ENCODE measurements around the gene ZNF524. TPM values are rescaled to one million over a fixed set of nuclear protein-coding genes. Genes with fewer than 3 reads are reported as not detected.
A peak's percentile ranks its signal among the peaks of the same experiment; 100 is the strongest.

The ZNF524 gene
- total and polyA plus RNA-seq, 7 experiments from 2014 or later, result 13.3 to 50.5 (median 29.4) TPM

DNA sequence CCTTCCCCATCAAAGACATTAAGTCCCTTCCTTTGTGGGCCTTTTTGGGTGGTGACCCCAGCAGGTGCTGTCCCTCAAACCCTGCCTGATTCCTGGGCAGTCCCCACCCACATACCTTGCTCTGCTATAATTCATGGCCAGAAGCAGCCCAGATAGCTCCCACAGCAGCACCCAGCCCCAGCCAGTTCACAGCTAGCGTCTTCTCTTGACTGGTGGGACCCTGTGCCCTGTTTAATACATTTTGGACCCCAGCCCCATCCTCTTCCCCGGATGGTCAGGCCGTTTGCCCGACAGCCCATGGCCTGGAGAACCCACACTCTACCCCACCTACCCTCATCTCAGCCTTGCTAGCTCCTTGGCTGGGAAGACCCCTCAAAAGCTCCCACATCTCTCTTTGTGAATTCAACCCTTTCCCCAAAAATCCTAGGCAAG is 50.1 kb downstream of the ZNF524 start:
- H3K4me1 Mint-ChIP-seq, result peaks cover 13 to 46% (median 27%) of the 10 kb centered on the region in 7 donors
- H3K36me3 ChIP-seq (ENCODE audit: control insufficient read depth in 2 of 3, insufficient read depth in 3 of 3, low read length in 3 of 3), result peaks cover 0 to 6% (median 0%) of the 10 kb centered on the region in 3 experiments
- no peak overlapping the region for H3K4me3 ChIP-seq (ENCODE audit: low read length)
- intact Hi-C loops (cut with micrococcal nuclease), result loop anchor here (5.0 to 10.0 kb wide), 4 partner anchors 243 to 1485 kb away; partner anchors contain the start of genes LENG9 (in 1 of the 2), UBE2S (in 1 of the 2) and ZSCAN5A (in 1 of the 2)
- peak overlapping the region in 6 of 9 donors; percentile 34 to 83 (median 58) for H3K27ac Mint-ChIP-seq
- DNase-seq, result no peak
- ChIA-PET CTCF (interaction anchor here (2.7 kb wide), 1 partner anchor 18 kb away, joined by 17 read pairs; no protein-coding TSS in a partner anchor), POLR2A (interaction anchor here (1.0 to 9.2 kb wide), 2 partner anchors 8 to 14 kb away, joined by 3 to 154 read pairs; no protein-coding TSS in a partner anchor)
- H3K9me3 Mint-ChIP-seq, result peaks cover 0 to 10% (median 0%) of the 10 kb centered on the region in 11 donors
- H3K27me3 Mint-ChIP-seq, result peaks cover 0 to 2% (median 0%) of the 10 kb centered on the region in 5 donors
- no peaks in the 10 kb centered on the region for H3K9me3 ChIP-seq (ENCODE audit: control insufficient read depth in 2 of 3, low read length in 3 of 3)
- peak overlapping the region; percentile 10 to 90 (median 61) for H3K4me3 Mint-ChIP-seq
- no peaks in the 10 kb centered on the region for H3K27me3 ChIP-seq (ENCODE audit: control insufficient read depth in 2 of 2, insufficient read depth in 2 of 2, low read length in 2 of 2)
- H3K4me1 ChIP-seq (ENCODE audit: control insufficient read depth in 2 of 2, insufficient read depth in 2 of 2, low read length in 2 of 2), result peaks cover 7 to 15% of the 10 kb centered on the region in 2 donors
- H3K27ac ChIP-seq (ENCODE audit: low read depth, low read length), result no peak overlapping the region
- H3K36me3 Mint-ChIP-seq, result peaks cover 0 to 8% (median 0%) of the 10 kb centered on the region in 5 donors
- no peak for ATAC-seq

DNA sequence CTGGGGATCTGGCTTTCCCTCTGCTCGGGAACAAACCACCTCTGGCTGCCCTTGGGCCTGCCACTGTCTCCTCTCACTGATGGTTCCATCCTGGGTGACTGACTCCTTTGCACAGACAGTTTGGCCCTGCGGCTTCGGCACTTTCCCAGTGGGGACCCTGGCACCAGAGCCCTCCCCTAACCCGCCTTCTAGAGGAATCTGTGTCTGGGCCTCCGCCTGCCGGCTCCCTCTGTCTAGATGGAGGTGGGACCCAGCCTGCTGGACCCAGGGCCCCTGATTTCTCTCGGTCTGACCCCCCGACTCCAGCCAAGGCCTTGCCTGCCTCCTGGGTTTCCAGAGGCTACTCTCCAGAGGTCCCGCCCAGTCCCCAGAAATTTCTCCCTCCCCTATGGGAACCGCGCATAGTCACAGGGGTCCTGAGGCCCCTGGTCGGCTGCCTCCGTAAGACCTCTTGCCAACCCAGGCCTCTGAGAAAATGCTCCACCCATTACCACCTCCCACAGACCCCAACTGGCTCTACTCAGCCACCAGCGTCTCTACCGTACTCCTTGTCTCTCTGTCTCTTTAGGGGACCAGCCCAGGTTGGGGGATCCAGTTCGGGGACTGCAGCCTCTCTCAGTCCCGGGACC is 50.6 kb downstream of the ZNF524 start:
- Histone ChIP-seq H3K36me3 (ENCODE audit: control insufficient read depth in 2 of 3, insufficient read depth in 3 of 3, low read length in 3 of 3) (no peaks in the 10 kb centered on the region), H3K27me3 (ENCODE audit: control insufficient read depth in 2 of 2, insufficient read depth in 2 of 2, low read length in 2 of 2) (no peaks in the 10 kb centered on the region), H3K4me3 (ENCODE audit: low read length) (no peak overlapping the region), H3K27ac (ENCODE audit: low read depth, low read length) (no peak overlapping the region), H3K4me1 (ENCODE audit: control insufficient read depth in 2 of 2, insufficient read depth in 2 of 2, low read length in 2 of 2) (peaks cover 9 to 16% of the 10 kb centered on the region in 2 donors), H3K9me3 (ENCODE audit: control insufficient read depth in 2 of 3, low read length in 3 of 3) (no peaks in the 10 kb centered on the region)
- intact Hi-C loops (cut with micrococcal nuclease), result loop anchor here (5.0 to 10.0 kb wide), 4 partner anchors 243 to 1486 kb away; partner anchors contain the start of genes LENG9 (in 1 of the 2), UBE2S (in 1 of the 2) and ZSCAN5A (in 1 of the 2)
- POLR2A ChIA-PET, result interaction anchor here (1.0 to 9.2 kb wide), 2 partner anchors 8 to 15 kb away, joined by 3 to 154 read pairs; no protein-coding TSS in a partner anchor
- Mint-ChIP-seq H3K9me3 (peaks cover 0 to 10% (median 0%) of the 10 kb centered on the region in 11 donors), H3K4me3 (peak overlapping the region in 9 of 10 donors; percentile 10 to 90 (median 63)), H3K27ac (peak overlapping the region in 6 of 9 donors; percentile 34 to 83 (median 49)), H3K4me1 (peaks cover 13 to 43% (median 23%) of the 10 kb centered on the region in 7 donors), H3K36me3 (peaks cover 0 to 7% (median 0%) of the 10 kb centered on the region in 5 donors), H3K27me3 (peaks cover 0 to 2% (median 0%) of the 10 kb centered on the region in 5 donors)
- ATAC-seq (no peak), DNase-seq (no peak)
- CTCF ChIA-PET, result interaction anchor here (2.7 kb wide), 1 partner anchor 18 kb away, joined by 17 read pairs; no protein-coding TSS in a partner anchor

DNA sequence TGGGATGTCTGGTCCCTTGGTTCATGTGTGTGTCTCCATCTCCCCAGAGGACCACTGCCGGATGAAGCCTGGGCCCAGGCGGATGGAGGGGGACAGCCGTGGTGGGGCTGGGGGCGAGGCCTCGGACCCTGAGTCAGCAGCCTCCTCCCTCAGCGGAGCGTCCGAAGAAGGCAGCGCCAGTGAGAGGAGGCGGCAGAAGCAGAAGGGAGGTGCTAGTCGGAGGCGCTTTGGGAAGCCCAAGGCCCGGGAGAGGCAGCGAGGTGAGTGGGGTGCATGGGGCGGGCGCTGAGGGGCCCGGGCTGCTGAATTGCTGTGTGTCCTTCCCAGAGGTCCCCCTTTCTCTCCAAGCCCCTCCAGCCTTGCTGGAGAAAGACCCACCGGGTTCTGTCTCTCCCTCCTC is 51.1 kb downstream of the ZNF524 start:
- Histone ChIP-seq H3K4me1 (ENCODE audit: control insufficient read depth in 2 of 2, insufficient read depth in 2 of 2, low read length in 2 of 2) (peaks cover 14 to 21% of the 10 kb centered on the region in 2 donors), H3K27me3 (ENCODE audit: control insufficient read depth in 2 of 2, insufficient read depth in 2 of 2, low read length in 2 of 2) (no peaks in the 10 kb centered on the region), H3K27ac (ENCODE audit: low read depth, low read length) (no peak overlapping the region), H3K4me3 (ENCODE audit: low read length) (no peak overlapping the region), H3K9me3 (ENCODE audit: control insufficient read depth in 2 of 3, low read length in 3 of 3) (no peaks in the 10 kb centered on the region), H3K36me3 (ENCODE audit: control insufficient read depth in 2 of 3, insufficient read depth in 3 of 3, low read length in 3 of 3) (no peaks in the 10 kb centered on the region)
- intact Hi-C loops (cut with micrococcal nuclease), result loop anchor here (5.0 to 10.0 kb wide), 4 partner anchors 244 to 1486 kb away; partner anchors contain the start of genes LENG9 (in 1 of the 2), UBE2S (in 1 of the 2) and ZSCAN5A (in 1 of the 2)
- Mint-ChIP-seq H3K27me3 (peaks cover 0 to 2% (median 0%) of the 10 kb centered on the region in 5 donors), H3K9me3 (peaks cover 0 to 10% (median 0%) of the 10 kb centered on the region in 11 donors), H3K36me3 (peaks cover 0 to 12% (median 0%) of the 10 kb centered on the region in 5 donors), H3K4me1 (peaks cover 17 to 47% (median 27%) of the 10 kb centered on the region in 7 donors), H3K27ac (peak overlapping the region in 4 of 9 donors; percentile 7 to 80 (median 35)), H3K4me3 (peak overlapping the region in 2 of 10 donors; percentile 56 to 63)
- no peak for ATAC-seq
- CTCF ChIA-PET, result no interaction called here
- DNase-seq, result no peak
- POLR2A ChIA-PET, result no interaction called here

DNA sequence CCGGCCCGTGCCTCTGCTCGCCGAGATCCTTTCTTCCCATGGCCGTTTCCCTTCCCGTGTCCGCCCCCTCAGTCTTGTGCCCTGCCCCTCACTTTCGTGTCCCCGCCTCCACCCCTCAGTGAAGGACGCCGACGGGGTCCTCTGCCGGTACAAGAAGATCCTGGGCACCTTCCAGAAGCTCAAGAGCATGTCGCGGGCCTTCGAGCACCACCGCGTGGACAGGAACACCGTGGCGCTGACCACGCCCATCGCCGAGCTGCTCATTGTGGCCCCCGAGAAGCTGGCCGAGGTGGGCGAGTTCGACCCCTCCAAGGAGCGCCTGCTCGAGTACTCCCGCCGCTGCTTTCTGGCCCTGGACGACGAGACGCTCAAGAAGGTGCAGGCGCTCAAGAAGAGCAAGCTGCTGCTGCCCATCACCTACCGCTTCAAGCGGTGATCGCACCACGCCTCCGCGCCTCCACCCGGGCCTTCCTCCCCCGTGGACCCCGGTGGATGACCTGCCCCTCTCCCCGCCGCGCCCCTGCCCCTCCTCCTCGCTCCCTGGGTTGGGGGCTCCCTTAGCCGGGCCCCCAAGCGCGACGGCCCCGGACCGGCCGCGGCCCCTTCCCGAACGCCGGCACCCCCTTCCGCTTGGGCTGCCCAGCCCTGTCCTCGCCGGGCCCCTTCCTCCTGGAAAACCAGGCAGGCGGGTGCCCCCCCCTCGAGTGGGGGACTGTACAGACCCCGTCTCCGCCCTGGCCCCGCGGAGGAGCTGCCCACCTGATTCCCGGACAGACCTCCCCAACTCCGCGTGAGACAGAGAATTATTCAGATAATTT is 52.4 kb downstream of the ZNF524 start:
- Mint-ChIP-seq H3K27ac (peak overlapping the region in 4 of 9 donors; percentile 11 to 71 (median 53)), H3K27me3 (peaks cover 0 to 2% (median 0%) of the 10 kb centered on the region in 5 donors), H3K36me3 (peaks cover 0 to 18% (median under 1%) of the 10 kb centered on the region in 5 donors), H3K4me3 (peak overlapping the region in 9 of 10 donors; percentile 14 to 83 (median 40)), H3K9me3 (peaks cover 0 to 10% (median 0%) of the 10 kb centered on the region in 11 donors), H3K4me1 (peaks cover 25 to 50% (median 32%) of the 10 kb centered on the region in 7 donors)
- peaks cover 0 to 8% (median 0%) of the 10 kb centered on the region in 3 experiments for H3K36me3 ChIP-seq (ENCODE audit: control insufficient read depth in 2 of 3, insufficient read depth in 3 of 3, low read length in 3 of 3)
- H3K27me3 ChIP-seq (ENCODE audit: control insufficient read depth in 2 of 2, insufficient read depth in 2 of 2, low read length in 2 of 2), result no peaks in the 10 kb centered on the region
- peak in 1 of 9 donors; percentile 49 for DNase-seq
- ChIA-PET CTCF (interaction anchor here (0.7 to 1.5 kb wide), 3 partner anchors 16 to 152 kb away, joined by 4 to 8 read pairs (median 7); no protein-coding TSS in a partner anchor), POLR2A (interaction anchor here (0.7 to 1.9 kb wide), 4 partner anchors 10 to 371 kb away, joined by 3 to 8 read pairs (median 4); no protein-coding TSS in a partner anchor)
- H3K4me1 ChIP-seq (ENCODE audit: control insufficient read depth in 2 of 2, insufficient read depth in 2 of 2, low read length in 2 of 2), result peaks cover 24 to 30% of the 10 kb centered on the region in 2 donors
- ATAC-seq, result no peak
- no peak overlapping the region for H3K27ac ChIP-seq (ENCODE audit: low read depth, low read length)
- no peak overlapping the region for H3K4me3 ChIP-seq (ENCODE audit: low read length)
- no peaks in the 10 kb centered on the region for H3K9me3 ChIP-seq (ENCODE audit: control insufficient read depth in 2 of 3, low read length in 3 of 3)
- intact Hi-C loops (cut with micrococcal nuclease), result loop anchor here (1.0 to 10.0 kb wide), 5 partner anchors 20 to 1488 kb away; partner anchors contain the start of genes LENG9 (in 1 of the 2), UBE2S (in 1 of the 2) and ZSCAN5A (in 1 of the 2)

Other genes with a start within 250 kb of the ZNF524 start
- under 1 TPM in 2 of 5 experiments, not detected in 3; 0.37 to 0.49 TPM for gene COX6B2, start 245.6 kb upstream of the ZNF524 start, total RNA-seq
- gene COX6B2, start 245.6 kb upstream of the ZNF524 start, polyA plus RNA-seq, result not detected
- gene GARIN5B, start 237.0 kb upstream of the ZNF524 start, total RNA-seq, result not detected
- not detected for gene GARIN5B, start 237.0 kb upstream of the ZNF524 start, polyA plus RNA-seq
- gene IL11, start 229.8 kb upstream of the ZNF524 start, total RNA-seq, result under 1 TPM in 2 of 5 experiments, not detected in 3; 0.58 to 0.69 TPM
- gene IL11, start 229.8 kb upstream of the ZNF524 start, polyA plus RNA-seq, result not detected
- not detected for gene TMEM190, start 223.5 kb upstream of the ZNF524 start, total RNA-seq
- gene TMEM190, start 223.5 kb upstream of the ZNF524 start, polyA plus RNA-seq, result not detected
- 10 to 100 TPM in 3 of 5 experiments, 1 to 10 TPM in 2; 9.3 to 15.7 (median 13.6) TPM for gene TMEM238, start 216.0 kb upstream of the ZNF524 start, total RNA-seq
- gene TMEM238, start 216.0 kb upstream of the ZNF524 start, polyA plus RNA-seq, result under 1 TPM; 0.33 to 0.71 TPM
- gene RPL28, start 214.4 kb upstream of the ZNF524 start, total RNA-seq, result 1,000 to 10,000 TPM; 2,549 to 3,799 (median 3,242) TPM
- 1,000 to 10,000 TPM in 1 of 2 donors, 100 to 1,000 TPM in 1; 740 to 1,050 TPM for gene RPL28, start 214.4 kb upstream of the ZNF524 start, polyA plus RNA-seq
- gene UBE2S, start 192.5 kb upstream of the ZNF524 start, total RNA-seq, result 100 to 1,000 TPM in 1 of 5 experiments, 10 to 100 TPM in 4; 15.3 to 141 (median 44.1) TPM
- 10 to 100 TPM; 15.8 to 20.4 TPM for gene UBE2S, start 192.5 kb upstream of the ZNF524 start, polyA plus RNA-seq
- gene SHISA7, start 157.0 kb upstream of the ZNF524 start, total RNA-seq, result not detected
- not detected for gene SHISA7, start 157.0 kb upstream of the ZNF524 start, polyA plus RNA-seq
- gene ISOC2, start 138.6 kb upstream of the ZNF524 start, total RNA-seq, result 10 to 100 TPM in 3 of 5 experiments, 1 to 10 TPM in 2; 5.1 to 20.1 (median 11.3) TPM
- 10 to 100 TPM; 25.9 to 31.2 TPM for gene ISOC2, start 138.6 kb upstream of the ZNF524 start, polyA plus RNA-seq
- gene C19orf85, start 135.5 kb upstream of the ZNF524 start, total RNA-seq, result not detected
- gene C19orf85, start 135.5 kb upstream of the ZNF524 start, polyA plus RNA-seq, result not detected
- 10 to 100 TPM in 2 of 5 experiments, 1 to 10 TPM in 3; 6.6 to 27.2 (median 9.0) TPM for gene ZNF628, start 123.7 kb upstream of the ZNF524 start, total RNA-seq
- 1 to 10 TPM in 1 of 2 donors, under 1 TPM in 1; 0.07 to 1.6 TPM for gene ZNF628, start 123.7 kb upstream of the ZNF524 start, polyA plus RNA-seq
- gene NAT14, start 115.1 kb upstream of the ZNF524 start, total RNA-seq, result 10 to 100 TPM in 1 of 5 experiments, 1 to 10 TPM in 4; 2.7 to 12.8 (median 7.5) TPM
- gene NAT14, start 115.1 kb upstream of the ZNF524 start, polyA plus RNA-seq, result 1 to 10 TPM; 1.7 to 3.3 TPM
- gene SSC5D, start 111.9 kb upstream of the ZNF524 start, total RNA-seq, result under 1 TPM; 0.21 to 0.48 (median 0.35) TPM
- not detected for gene SSC5D, start 111.9 kb upstream of the ZNF524 start, polyA plus RNA-seq
- not detected for gene SBK2, start 63.2 kb upstream of the ZNF524 start, total RNA-seq
- not detected for gene SBK2, start 63.2 kb upstream of the ZNF524 start, polyA plus RNA-seq
- not detected for gene SBK3, start 54.7 kb upstream of the ZNF524 start, total RNA-seq
- gene SBK3, start 54.7 kb upstream of the ZNF524 start, polyA plus RNA-seq, result not detected
- 10 to 100 TPM in 1 of 5 experiments, 1 to 10 TPM in 4; 6.1 to 11.0 (median 7.8) TPM for gene ZNF579, start 19.4 kb upstream of the ZNF524 start, total RNA-seq
- gene ZNF579, start 19.4 kb upstream of the ZNF524 start, polyA plus RNA-seq, result 1 to 10 TPM in 1 of 2 donors, under 1 TPM in 1; 0.50 to 2.2 TPM
- 10 to 100 TPM in 4 of 5 experiments, 1 to 10 TPM in 1; 9.4 to 32.0 (median 16.1) TPM for gene FIZ1, start 771 bp upstream of the ZNF524 start, total RNA-seq
- gene FIZ1, start 771 bp upstream of the ZNF524 start, polyA plus RNA-seq, result 1 to 10 TPM; 3.3 to 6.5 TPM
- 10 to 100 TPM; 13.8 to 22.7 (median 15.3) TPM for gene ZNF865, start 5.4 kb downstream of the ZNF524 start, total RNA-seq
- under 1 TPM; 0.06 to 0.24 TPM for gene ZNF865, start 5.4 kb downstream of the ZNF524 start, polyA plus RNA-seq
- gene ZNF784, start 24.3 kb downstream of the ZNF524 start, total RNA-seq, result 10 to 100 TPM in 2 of 5 experiments, 1 to 10 TPM in 3; 5.1 to 17.1 (median 9.0) TPM
- gene ZNF784, start 24.3 kb downstream of the ZNF524 start, polyA plus RNA-seq, result 1 to 10 TPM in 1 of 2 donors, under 1 TPM in 1; 0.65 to 2.0 TPM
- gene ZNF580, start 40.7 kb downstream of the ZNF524 start, total RNA-seq, result 100 to 1,000 TPM in 2 of 5 experiments, 10 to 100 TPM in 3; 45.2 to 109 (median 65.3) TPM
- 10 to 100 TPM; 14.6 to 20.4 TPM for gene ZNF580, start 40.7 kb downstream of the ZNF524 start, polyA plus RNA-seq
- 10 to 100 TPM; 27.0 to 35.8 (median 32.1) TPM for gene ZNF581, start 43.4 kb downstream of the ZNF524 start, total RNA-seq
- gene ZNF581, start 43.4 kb downstream of the ZNF524 start, polyA plus RNA-seq, result 10 to 100 TPM; 36.7 to 39.5 TPM
- 1 to 10 TPM; 3.4 to 9.6 (median 4.0) TPM for gene CCDC106, start 47.9 kb downstream of the ZNF524 start, total RNA-seq
- 1 to 10 TPM; 2.1 to 2.7 TPM for gene CCDC106, start 47.9 kb downstream of the ZNF524 start, polyA plus RNA-seq
- 100 to 1,000 TPM; 253 to 284 (median 266) TPM for gene U2AF2, start 54.7 kb downstream of the ZNF524 start, total RNA-seq
- gene U2AF2, start 54.7 kb downstream of the ZNF524 start, polyA plus RNA-seq, result 1 to 10 TPM; 5.7 to 9.8 TPM
- 10 to 100 TPM; 45.2 to 67.1 (median 52.2) TPM for gene EPN1, start 74.9 kb downstream of the ZNF524 start, total RNA-seq
- gene EPN1, start 74.9 kb downstream of the ZNF524 start, polyA plus RNA-seq, result 10 to 100 TPM in 1 of 2 donors, 1 to 10 TPM in 1; 9.2 to 20.4 TPM
- not detected for gene NLRP9, start 138.1 kb downstream of the ZNF524 start, total RNA-seq
- gene NLRP9, start 138.1 kb downstream of the ZNF524 start, polyA plus RNA-seq, result not detected
- gene RFPL4A, start 158.8 kb downstream of the ZNF524 start, total RNA-seq, result not detected
- not detected for gene RFPL4A, start 158.8 kb downstream of the ZNF524 start, polyA plus RNA-seq
- gene RFPL4AL1, start 168.8 kb downstream of the ZNF524 start, total RNA-seq, result not detected
- not detected for gene RFPL4AL1, start 168.8 kb downstream of the ZNF524 start, polyA plus RNA-seq
- gene NLRP11, start 231.7 kb downstream of the ZNF524 start, total RNA-seq, result not detected
- gene NLRP11, start 231.7 kb downstream of the ZNF524 start, polyA plus RNA-seq, result not detected
- gene NLRP4, start 236.3 kb downstream of the ZNF524 start, total RNA-seq, result not detected
- gene NLRP4, start 236.3 kb downstream of the ZNF524 start, polyA plus RNA-seq, result not detected

Data from naive thymus-derived CD4-positive, alpha-beta T cell (primary cell).